SH-SY5Y (cell line): ENCODE measurements around the gene RPL29.

Source experiments
- GATA2 ChIP-seq: IDR thresholded peaks from 2 replicates; pipeline ENCODE4 v1.6.1; 2011; ENCODE audit warnings: mild to moderate bottlenecking, low read depth, low read length
- GATA3 ChIP-seq: IDR thresholded peaks from 2 replicates; pipeline ENCODE4 v1.6.1; 2011; ENCODE audit warnings: low read depth, mild to moderate bottlenecking, low read length, moderate library complexity

DNA sequence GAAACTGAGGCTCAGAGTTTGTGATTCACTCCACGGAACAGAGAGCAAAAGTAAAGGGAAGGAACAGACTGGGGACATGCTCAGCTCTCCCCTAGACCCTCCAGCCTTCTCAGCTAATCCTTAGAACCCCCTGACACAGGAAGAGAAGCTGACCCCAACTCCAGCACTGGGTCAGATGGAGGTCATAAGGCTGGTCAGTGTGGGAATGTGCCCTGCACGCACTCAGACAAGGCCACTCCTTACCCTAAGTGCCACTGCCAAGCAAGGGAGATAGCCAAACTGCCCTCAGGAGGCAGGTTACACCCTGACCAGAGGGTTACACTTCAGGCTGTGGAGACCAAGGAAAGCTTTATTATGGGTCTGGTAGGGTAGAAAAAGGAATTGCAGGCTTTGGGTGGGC, 1.2 kb downstream of the RPL29 start:
- TF ChIP-seq GATA2 (no peak), GATA3 (no peak)
